ENCODE results near the gene LGALS7B. TPM values are rescaled to one million over a fixed set of nuclear protein-coding genes. Genes with fewer than 3 reads are reported as not detected.
"Not testable (repeated sequence)": the region's sequence is repeated elsewhere in the genome, so short reads cannot be mapped to it uniquely, and the experiment has no call there.

The LGALS7B gene
- total RNA-seq, 2 experiments from 2014 or later, result not detected

GRCh38 chr19:38826856-38827551 lies 38.0 kb downstream of the LGALS7B start:
- ChIA-PET CTCF (no interaction called here), POLR2A (no interaction called here)
- Histone ChIP-seq H3K4me1 (ENCODE audit: insufficient read depth, low read length) (peaks cover 27% of the 10 kb centered on the region), H3K27me3 (ENCODE audit: control insufficient read depth in 1 of 2, insufficient read depth in 2 of 2, low read length in 2 of 2) (no peaks in the 10 kb centered on the region), H3K4me3 (ENCODE audit: low read length) (no peak overlapping the region), H3K36me3 (ENCODE audit: insufficient read depth, low read length) (peaks cover 46% of the 10 kb centered on the region), H3K9me3 (ENCODE audit: control insufficient read depth in 1 of 2, insufficient read depth in 1 of 2, low read length in 2 of 2) (no peaks in the 10 kb centered on the region), H3K27ac (ENCODE audit: low read depth in 1 of 2, low read length in 2 of 2) (no peak overlapping the region)
- no peaks in the 10 kb centered on the region for H3K9me3 Mint-ChIP-seq
- TF ChIP-seq CTCF (IDR thresholded peaks at IDR 0.05), result no peak
- ATAC-seq (ENCODE audit: poor library complexity) (no peak), DNase-seq (no peak)
- H3K27ac Mint-ChIP-seq, result no peak overlapping the region
- H3K4me1 Mint-ChIP-seq (ENCODE audit: low read depth), result peaks cover 62% of the 10 kb centered on the region
- H3K27me3 Mint-ChIP-seq, result no peaks in the 10 kb centered on the region
- H3K4me3 Mint-ChIP-seq, result peak overlapping the region; percentile 54
- H3K36me3 Mint-ChIP-seq (ENCODE audit: low read depth), result peaks cover 83% of the 10 kb centered on the region
- intact Hi-C loops (cut with DNase I, micrococcal nuclease), result loop anchor here in 1 of 2 experiments (2.0 kb wide), 1 partner anchor 26 kb away; no protein-coding TSS in a partner anchor

- Histone ChIP-seq H3K4me1 (ENCODE audit: insufficient read depth, low read length) (peaks cover 34% of the 10 kb centered on the region), H3K36me3 (ENCODE audit: insufficient read depth, low read length) (peaks cover 39% of the 10 kb centered on the region)
- H3K9me3 Mint-ChIP-seq; H3K27me3 ChIP-seq (ENCODE audit: control insufficient read depth in 1 of 2, insufficient read depth in 2 of 2, low read length in 2 of 2); H3K4me3 ChIP-seq (ENCODE audit: low read length); CTCF ChIA-PET; H3K9me3 ChIP-seq (ENCODE audit: control insufficient read depth in 1 of 2, insufficient read depth in 1 of 2, low read length in 2 of 2); POLR2A ChIA-PET; H3K27ac Mint-ChIP-seq; ATAC-seq (ENCODE audit: poor library complexity); DNase-seq; intact Hi-C loops (cut with DNase I, micrococcal nuclease); H3K27me3 Mint-ChIP-seq; H3K27ac ChIP-seq (ENCODE audit: low read depth in 1 of 2, low read length in 2 of 2): not testable (repeated sequence)
- peaks cover 55% of the 10 kb centered on the region for H3K4me1 Mint-ChIP-seq (ENCODE audit: low read depth)
- peaks cover 66% of the 10 kb centered on the region for H3K36me3 Mint-ChIP-seq (ENCODE audit: low read depth)
- peak overlapping the region; percentile 45 for H3K4me3 Mint-ChIP-seq
These were observed 40.2 kb downstream of the LGALS7B start for GRCh38 chr19:38829203-38829602.

GRCh38 chr19:38830039-38830733 lies 41.2 kb downstream of the LGALS7B start:
- Mint-ChIP-seq H3K36me3 (ENCODE audit: low read depth) (peaks cover 56% of the 10 kb centered on the region), H3K4me1 (ENCODE audit: low read depth) (peaks cover 46% of the 10 kb centered on the region), H3K4me3 (peak overlapping the region; percentile 94), H3K9me3 (no peaks in the 10 kb centered on the region), H3K27me3 (no peaks in the 10 kb centered on the region), H3K27ac (peak overlapping the region; percentile 92)
- Histone ChIP-seq H3K27ac (ENCODE audit: low read depth in 1 of 2, low read length in 2 of 2) (no peak overlapping the region), H3K27me3 (ENCODE audit: control insufficient read depth in 1 of 2, insufficient read depth in 2 of 2, low read length in 2 of 2) (no peaks in the 10 kb centered on the region), H3K9me3 (ENCODE audit: control insufficient read depth in 1 of 2, insufficient read depth in 1 of 2, low read length in 2 of 2) (no peaks in the 10 kb centered on the region), H3K36me3 (ENCODE audit: insufficient read depth, low read length) (peaks cover 36% of the 10 kb centered on the region), H3K4me3 (ENCODE audit: low read length) (no peak overlapping the region), H3K4me1 (ENCODE audit: insufficient read depth, low read length) (peaks cover 34% of the 10 kb centered on the region)
- TF ChIP-seq CTCF (IDR thresholded peaks at IDR 0.05), result no peak
- no peak for ATAC-seq (ENCODE audit: poor library complexity)
- ChIA-PET CTCF (interaction anchor here (2.9 kb wide), 1 partner anchor 40 kb away, joined by 15 read pairs; no protein-coding TSS in a partner anchor), POLR2A (interaction anchor here (3.5 kb wide), 1 partner anchor 19 kb away, joined by 61 read pairs; the partner anchor contains the start of gene HNRNPL)
- intact Hi-C loops (cut with DNase I, micrococcal nuclease), result loop anchor here (2.0 to 5.0 kb wide), 3 partner anchors 39 to 43 kb away; partner anchors contain the start of gene LGALS7B (in 1 of the 2)
- DNase-seq, result no peak
